ENCODE results near the gene TAS1R3.

GRCh38 chr1:1317420-1317819 is 13.7 kb upstream of the TAS1R3 start:
- TF ChIP-seq ZNF384 (IDR thresholded peaks at IDR 0.05; ENCODE audit: borderline replicate concordance, low read depth, low read length) (no peak), BMI1 (IDR thresholded peaks at IDR 0.05; ENCODE audit: borderline replicate concordance) (no peak), CBFB (IDR thresholded peaks at IDR 0.05; ENCODE audit: low read depth) (no peak), ATF3 (IDR thresholded peaks at IDR 0.05; ENCODE audit: borderline replicate concordance, extremely low read depth, low read depth, low read length) (no peak), CTCF (IDR thresholded peaks at IDR 0.05 in 2 of 3, conservative IDR thresholded peaks at IDR 0.05 in 1 of 3; ENCODE audit: control insufficient read depth in 2 of 3, extremely low read depth in 1 of 3, insufficient read depth in 1 of 3, low read depth in 3 of 3, low read length in 3 of 3) (no peak)

Measured in GM12878 (cell line).